PFSK-1 (cell line): ENCODE data around the gene RAB31.

Source experiments
- FOXP2 ChIP-seq: optimal IDR thresholded peaks from 2 replicates; pipeline ENCODE3; 2011; ENCODE audit warnings: borderline replicate concordance, control low read depth, inconsistent platforms; ENCODE audit not compliant: insufficient read depth; ENCODE audit errors: extremely low read length, extremely low read depth
- POLR2AphosphoS5 ChIP-seq: IDR thresholded peaks from 2 replicates; pipeline ENCODE4 v1.6.1; 2012; ENCODE audit warnings: low read depth, mild to moderate bottlenecking, control low read depth, low read length, moderate library complexity
- SIN3A ChIP-seq: IDR thresholded peaks from 2 replicates; pipeline ENCODE4 v1.6.1; 2012; ENCODE audit warnings: mild to moderate bottlenecking, low read length, moderate library complexity, borderline replicate concordance; ENCODE audit not compliant: insufficient read depth
- TAF1 ChIP-seq: IDR thresholded peaks from 2 replicates; pipeline ENCODE4 v1.6.1; 2012; ENCODE audit warnings: low read length, control low read depth, borderline replicate concordance; ENCODE audit not compliant: insufficient read depth
- TF ChIP-seq, protein P1 (sequence below), 2 experiments: IDR thresholded peaks; 2 replicates each; pipeline versions ENCODE4 v1.6.1 to v1.8.0; 2011 to 2012; ENCODE audit warnings: low read depth in 2 of 2, low read length in 2 of 2, control low read depth in 1 of 2, inconsistent platforms in 1 of 2, mild to moderate bottlenecking in 1 of 2, moderate library complexity in 1 of 2; ENCODE audit not compliant: insufficient read depth in 1 of 2

Gene RAB31

DNA sequence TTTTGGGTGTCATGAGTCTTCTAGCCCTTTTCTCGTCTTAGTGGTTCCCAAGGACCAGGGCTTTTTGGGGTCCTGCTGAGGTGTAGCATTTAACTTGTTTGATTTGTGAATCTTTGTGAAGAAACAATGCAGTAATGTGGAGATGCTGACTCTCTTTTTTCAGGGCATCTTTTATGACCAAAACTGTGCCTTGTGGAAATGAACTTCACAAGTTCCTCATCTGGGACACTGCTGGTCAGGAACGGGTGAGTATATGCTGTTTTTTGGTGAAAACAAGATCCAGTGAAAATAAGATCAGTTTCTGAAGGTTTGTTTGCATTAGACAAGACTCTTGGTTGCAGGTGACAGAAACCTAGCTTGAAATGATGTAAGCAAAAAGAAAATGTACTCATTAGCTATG is 83.9 kb downstream of the RAB31 start:
- TF ChIP-seq SIN3A = no peak

GRCh38 chr18:9792565-9793245 is 84.6 kb downstream of the RAB31 start:
- no peak for TF ChIP-seq TAF1
- TF ChIP-seq SIN3A = no peak
- no peak for TF ChIP-seq FOXP2
- no peak for TF ChIP-seq POLR2AphosphoS5
- TF ChIP-seq, protein P1, sequence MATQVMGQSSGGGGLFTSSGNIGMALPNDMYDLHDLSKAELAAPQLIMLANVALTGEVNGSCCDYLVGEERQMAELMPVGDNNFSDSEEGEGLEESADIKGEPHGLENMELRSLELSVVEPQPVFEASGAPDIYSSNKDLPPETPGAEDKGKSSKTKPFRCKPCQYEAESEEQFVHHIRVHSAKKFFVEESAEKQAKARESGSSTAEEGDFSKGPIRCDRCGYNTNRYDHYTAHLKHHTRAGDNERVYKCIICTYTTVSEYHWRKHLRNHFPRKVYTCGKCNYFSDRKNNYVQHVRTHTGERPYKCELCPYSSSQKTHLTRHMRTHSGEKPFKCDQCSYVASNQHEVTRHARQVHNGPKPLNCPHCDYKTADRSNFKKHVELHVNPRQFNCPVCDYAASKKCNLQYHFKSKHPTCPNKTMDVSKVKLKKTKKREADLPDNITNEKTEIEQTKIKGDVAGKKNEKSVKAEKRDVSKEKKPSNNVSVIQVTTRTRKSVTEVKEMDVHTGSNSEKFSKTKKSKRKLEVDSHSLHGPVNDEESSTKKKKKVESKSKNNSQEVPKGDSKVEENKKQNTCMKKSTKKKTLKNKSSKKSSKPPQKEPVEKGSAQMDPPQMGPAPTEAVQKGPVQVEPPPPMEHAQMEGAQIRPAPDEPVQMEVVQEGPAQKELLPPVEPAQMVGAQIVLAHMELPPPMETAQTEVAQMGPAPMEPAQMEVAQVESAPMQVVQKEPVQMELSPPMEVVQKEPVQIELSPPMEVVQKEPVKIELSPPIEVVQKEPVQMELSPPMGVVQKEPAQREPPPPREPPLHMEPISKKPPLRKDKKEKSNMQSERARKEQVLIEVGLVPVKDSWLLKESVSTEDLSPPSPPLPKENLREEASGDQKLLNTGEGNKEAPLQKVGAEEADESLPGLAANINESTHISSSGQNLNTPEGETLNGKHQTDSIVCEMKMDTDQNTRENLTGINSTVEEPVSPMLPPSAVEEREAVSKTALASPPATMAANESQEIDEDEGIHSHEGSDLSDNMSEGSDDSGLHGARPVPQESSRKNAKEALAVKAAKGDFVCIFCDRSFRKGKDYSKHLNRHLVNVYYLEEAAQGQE (IDR thresholded peaks at IDR 0.05; ENCODE audit: insufficient read depth in 1 of 2, low read depth in 2 of 2, low read length in 2 of 2) = no peak

GRCh38 chr18:9796011-9796410 is 87.9 kb downstream of the RAB31 start:
- TF ChIP-seq POLR2AphosphoS5 (no peak), SIN3A (no peak), TAF1 (no peak), FOXP2 (no peak)
- TF ChIP-seq, protein P1 (IDR thresholded peaks at IDR 0.05; ENCODE audit: insufficient read depth in 1 of 2, low read depth in 2 of 2, low read length in 2 of 2) = no peak

DNA sequence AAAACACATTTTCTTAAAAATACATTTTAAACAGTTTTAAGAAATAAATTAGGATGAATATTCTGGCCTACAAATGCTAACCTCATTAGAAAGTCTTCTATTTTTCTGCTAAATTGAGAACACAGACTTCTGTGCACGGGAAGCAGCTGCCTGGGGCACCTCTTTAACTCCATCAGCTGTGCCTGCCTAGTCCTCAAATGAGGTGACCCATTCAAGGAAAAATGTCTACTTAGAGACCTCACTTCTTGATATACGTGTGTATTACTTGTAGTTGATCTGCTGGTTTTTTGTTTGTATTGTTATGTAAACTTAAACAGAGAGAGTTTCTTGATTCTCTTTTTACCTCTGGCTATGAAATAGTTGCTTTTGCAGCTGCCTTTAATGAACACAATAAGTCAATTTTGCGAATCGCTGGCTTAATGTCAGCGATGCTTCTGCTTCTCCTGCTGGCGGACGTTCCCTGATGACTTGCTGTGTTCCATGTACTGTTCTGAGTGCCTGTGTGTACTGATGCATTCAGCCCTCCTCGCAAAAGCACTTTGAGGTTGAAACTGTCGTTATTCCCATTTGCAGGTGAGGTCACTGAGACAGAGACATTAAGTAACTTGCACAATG is 88.9 kb downstream of the RAB31 start:
- TF ChIP-seq FOXP2 = no peak
- no peak for TF ChIP-seq POLR2AphosphoS5
- TF ChIP-seq TAF1 = no peak
- TF ChIP-seq, protein P1 (IDR thresholded peaks at IDR 0.05; ENCODE audit: insufficient read depth in 1 of 2, low read depth in 2 of 2, low read length in 2 of 2) = no peak
- TF ChIP-seq SIN3A = no peak

- TF ChIP-seq TAF1 (no peak), FOXP2 (no peak), SIN3A (no peak)
- TF ChIP-seq, protein P1 (IDR thresholded peaks at IDR 0.05; ENCODE audit: insufficient read depth in 1 of 2, low read depth in 2 of 2, low read length in 2 of 2) = no peak
These were observed 94.3 kb downstream of the RAB31 start for GRCh38 chr18:9802175-9803062.
